ENCODE results near the gene ZNF830. TPM values are rescaled to one million over a fixed set of nuclear protein-coding genes. Genes with fewer than 3 reads are reported as not detected.
"Not testable (repeated sequence)": the region's sequence is repeated elsewhere in the genome, so short reads cannot be mapped to it uniquely, and the experiment has no call there.

Gene ZNF830
- total RNA-seq = 8.0 and 8.3 TPM in 2 replicates

- DNase-seq (ENCODE audit: low read depth in 2 of 2) = peak; percentile 95 to 97
These were observed at the start of gene ZNF830, which contains the start of gene CCT6B for GRCh38 chr17:34961093-34961911. Gene ZNF830 (plus strand): TSS chr17:34961540. CDS start chr17:34961567, 27 bp downstream. Gene CCT6B (minus strand): TSS chr17:34961460. CDS start chr17:34961393, 67 bp downstream.

- no peak for DNase-seq (ENCODE audit: low read depth in 2 of 2)
These were observed 48.3 kb upstream of the ZNF830 start for GRCh38 chr17:34913001-34913400.

GRCh38 chr17:34916120-34916519 lies 45.2 kb upstream of the ZNF830 start:
- no peak for DNase-seq (ENCODE audit: low read depth in 2 of 2)

GRCh38 chr17:34917381-34917780 lies 44.0 kb upstream of the ZNF830 start:
- no peak for DNase-seq (ENCODE audit: low read depth in 2 of 2)

GRCh38 chr17:34920676-34921075 lies 40.7 kb upstream of the ZNF830 start:
- DNase-seq (ENCODE audit: low read depth in 2 of 2) = no peak

- DNase-seq (ENCODE audit: low read depth in 2 of 2) = no peak
These were observed 34.7 kb upstream of the ZNF830 start for GRCh38 chr17:34926661-34927060.

GRCh38 chr17:34930283-34930682 lies 31.1 kb upstream of the ZNF830 start:
- no peak for DNase-seq (ENCODE audit: low read depth in 2 of 2)

GRCh38 chr17:34950780-34951179 lies 10.6 kb upstream of the ZNF830 start:
- DNase-seq (ENCODE audit: low read depth in 2 of 2) = not testable (repeated sequence)

- DNase-seq (ENCODE audit: low read depth in 2 of 2) = no peak
These were observed 2.9 kb upstream of the ZNF830 start for GRCh38 chr17:34958438-34958837.

- no peak for DNase-seq (ENCODE audit: low read depth in 2 of 2)
These were observed 12.8 kb downstream of the ZNF830 start for GRCh38 chr17:34974179-34974578.

GRCh38 chr17:34974794-34975785 lies 13.8 kb downstream of the ZNF830 start:
- DNase-seq (ENCODE audit: low read depth in 2 of 2) = no peak

GRCh38 chr17:34979153-34979552 lies 17.8 kb downstream of the ZNF830 start:
- no peak for DNase-seq (ENCODE audit: low read depth in 2 of 2)

- DNase-seq (ENCODE audit: low read depth in 2 of 2) = no peak
These were observed 18.5 kb downstream of the ZNF830 start for GRCh38 chr17:34979650-34980352.

- peak; percentile 83 to 95 for DNase-seq (ENCODE audit: low read depth in 2 of 2)
These were observed 19.0 kb downstream of the ZNF830 start, which contains the start of gene LIG3 for GRCh38 chr17:34980353-34980680. Gene LIG3 (plus strand): TSS chr17:34980512. CDS start chr17:34983006, 2,494 bp downstream.

GRCh38 chr17:34980681-34981537 lies 19.6 kb downstream of the ZNF830 start:
- DNase-seq (ENCODE audit: low read depth in 2 of 2) = peak in 1 of 2 donors; percentile 84

- peak in 1 of 2 donors; percentile 58 for DNase-seq (ENCODE audit: low read depth in 2 of 2)
These were observed 20.4 kb downstream of the ZNF830 start for GRCh38 chr17:34981538-34982241.

GRCh38 chr17:34987232-34987631 lies 25.9 kb downstream of the ZNF830 start:
- no peak for DNase-seq (ENCODE audit: low read depth in 2 of 2)

- no peak for DNase-seq (ENCODE audit: low read depth in 2 of 2)
These were observed 27.3 kb downstream of the ZNF830 start for GRCh38 chr17:34988644-34989043.

- DNase-seq (ENCODE audit: low read depth in 2 of 2) = no peak
These were observed 28.1 kb downstream of the ZNF830 start for GRCh38 chr17:34989473-34989872.

- DNase-seq (ENCODE audit: low read depth in 2 of 2) = no peak
These were observed 29.6 kb downstream of the ZNF830 start for GRCh38 chr17:34990921-34991365.

All from dermis microvascular lymphatic vessel endothelial cell (primary cell).